Calu3 (cell line): Measurements from ENCODE around the gene ADAM8. TPM values are rescaled to one million over a fixed set of nuclear protein-coding genes. Genes with fewer than 3 reads are reported as not detected.

ENCODE experiments used
- BruUV-seq: library from RNA; stranded (reverse); fragments of 400-500 nt; replicated peaks from 2 replicates; lab custom pipeline; 2021; lab: Mats Ljungman, UMichigan
- CTCF ChIA-PET: fragments of 300-600 bp; sonication (Branson Sonifier 250); formaldehyde crosslinking; loops from one replicate; lab custom pipeline; 2022; ENCODE audit warnings: antibody characterized with exemption; lab: Charles Lee
- DNase-seq: peaks from one replicate; pipeline ENCODE4 v3.0.0; 2022
- H3K27ac Mint-ChIP-seq: one replicate; pipeline ENCODE4 v1.8.0; 2022; ENCODE audit warnings: mixed read lengths; ENCODE audit not compliant: unreplicated experiment
- H3K27me3 Mint-ChIP-seq: one replicate; pipeline ENCODE4 v1.8.0; 2022; ENCODE audit warnings: mixed read lengths; ENCODE audit not compliant: unreplicated experiment
- H3K36me3 Mint-ChIP-seq: one replicate; pipeline ENCODE4 v1.8.0; 2022; ENCODE audit warnings: mild to moderate bottlenecking, moderate library complexity, mixed read lengths; ENCODE audit not compliant: insufficient read depth, unreplicated experiment
- H3K4me1 Mint-ChIP-seq: one replicate; pipeline ENCODE4 v1.8.0; 2022; ENCODE audit warnings: mild to moderate bottlenecking, low read depth, mixed read lengths; ENCODE audit not compliant: unreplicated experiment
- H3K4me3 Mint-ChIP-seq: one replicate; pipeline ENCODE4 v1.8.0; 2022; ENCODE audit warnings: mild to moderate bottlenecking, low read depth, moderate library complexity, mixed read lengths; ENCODE audit not compliant: unreplicated experiment
- H3K9me3 Mint-ChIP-seq: one replicate; pipeline ENCODE4 v1.8.0; 2022; ENCODE audit warnings: low read depth, mixed read lengths; ENCODE audit not compliant: unreplicated experiment
- CTCF ChIP-seq: fragments of 200-600 bp; IDR thresholded peaks from one replicate; pipeline ENCODE4 v1.8.0; 2022; ENCODE audit warnings: antibody characterized with exemption; ENCODE audit not compliant: unreplicated experiment
- intact Hi-C: fragments of 100-400 bp; cut with micrococcal nuclease; formaldehyde crosslinking; loops from one replicate; pipeline ENCODE4 v1.10.0; 2022; ENCODE audit not compliant: unreplicated experiment
- microRNA-seq: library from miRNA; unstranded; fragments of <30 nt; microRNA quantifications from one replicate; pipeline ENCODE4 v1.2.0, GENCODE V29; 2022
- total RNA-seq: library from RNA; stranded (reverse); gene quantifications from 2 replicates; pipeline ENCODE4 v1.2.3, GENCODE V29; 2022

Gene ADAM8
- total RNA-seq, 1 experiment from 2014 or later: 40.4 TPM

- intact Hi-C loops: no loop called here
- Mint-ChIP-seq H3K4me1 (no peaks in the 10 kb centered on the region), H3K4me3 (no peak overlapping the region), H3K27ac (no peak overlapping the region), H3K27me3 (no peaks in the 10 kb centered on the region), H3K9me3 (no peaks in the 10 kb centered on the region), H3K36me3 (no peaks in the 10 kb centered on the region)
- TF ChIP-seq CTCF: no peak
- DNase-seq: no peak
- BruUV-seq: no TSS peak
- CTCF ChIA-PET: no interaction called here
These were observed 62.8 kb downstream of the ADAM8 start for GRCh38 chr10:133213641-133214467.

GRCh38 chr10:133212853-133213494 is 63.7 kb downstream of the ADAM8 start:
- no peak for TF ChIP-seq CTCF
- CTCF ChIA-PET: no interaction called here
- Mint-ChIP-seq H3K4me3 (no peak overlapping the region), H3K4me1 (no peaks in the 10 kb centered on the region), H3K9me3 (no peaks in the 10 kb centered on the region), H3K36me3 (no peaks in the 10 kb centered on the region), H3K27me3 (no peaks in the 10 kb centered on the region), H3K27ac (no peak overlapping the region)
- no TSS peak for BruUV-seq
- intact Hi-C loops: no loop called here
- no peak for DNase-seq

Small RNA genes within 50 kb of the gene (microRNA-seq; reads per million reads assigned to microRNA genes)
- not detected for gene MIR202

Other genes starting within 250 kb of the ADAM8 start
- not detected in 2 replicates for gene ADGRA1, start 188.9 kb downstream of the ADAM8 start, total RNA-seq
- gene KNDC1, start 116.6 kb downstream of the ADAM8 start, total RNA-seq: 1.2 and 1.7 TPM in 2 replicates
- not detected in 2 replicates for gene UTF1, start 46.7 kb downstream of the ADAM8 start, total RNA-seq
- gene VENTX, start 39.0 kb downstream of the ADAM8 start, total RNA-seq: not detected in 2 replicates
- 41.0 and 47.2 TPM in 2 replicates for gene TUBGCP2, start 32.0 kb upstream of the ADAM8 start, total RNA-seq
- gene ZNF511, start 32.0 kb upstream of the ADAM8 start, total RNA-seq: 21.2 and 24.0 TPM in 2 replicates
- not detected in 2 replicates for gene CALY, start 60.0 kb upstream of the ADAM8 start, total RNA-seq
- not detected in 2 replicates for gene PRAP1, start 70.5 kb upstream of the ADAM8 start, total RNA-seq
- gene FUOM, start 81.2 kb upstream of the ADAM8 start, total RNA-seq: 11.5 and 15.0 TPM in 2 replicates
- 53.5 and 58.1 TPM in 2 replicates for gene ECHS1, start 96.5 kb upstream of the ADAM8 start, total RNA-seq
- gene PAOX, start 102.4 kb upstream of the ADAM8 start, total RNA-seq: 1.4 and 2.9 TPM in 2 replicates
- gene MTG1, start 117.3 kb upstream of the ADAM8 start, total RNA-seq: 37.8 and 39.5 TPM in 2 replicates
- gene SPRN, start 147.8 kb upstream of the ADAM8 start, total RNA-seq: 0.15 TPM in 1 of 2 replicates, not detected in the other
- 1.8 and 2.2 TPM in 2 replicates for gene SCART1, start 177.1 kb upstream of the ADAM8 start, total RNA-seq